Measurements from ENCODE around the gene ATG13.

GRCh38 chr11:46723359-46723680 lies 106.0 kb downstream of the ATG13 start:
- TF ChIP-seq POLR2AphosphoS5 (IDR thresholded peaks at IDR 0.05): no peak
- TF ChIP-seq CTCF (IDR thresholded peaks at IDR 0.05; ENCODE audit: poor library complexity, severe bottlenecking): no peak
